GM21526 (cell line): ENCODE measurements around the gene MYO15B.
"Not testable (repeated sequence)": the region's sequence is repeated elsewhere in the genome, so short reads cannot be mapped to it uniquely, and the experiment has no call there.

Experiments
- ATAC-seq: cut with Tn5 transposase; IDR thresholded peaks from one replicate; pipeline ENCODE4 v1.9.1; 2021; ENCODE audit warnings: moderate library complexity; ENCODE audit not compliant: unreplicated experiment, low FRiP score

The MYO15B gene

DNA sequence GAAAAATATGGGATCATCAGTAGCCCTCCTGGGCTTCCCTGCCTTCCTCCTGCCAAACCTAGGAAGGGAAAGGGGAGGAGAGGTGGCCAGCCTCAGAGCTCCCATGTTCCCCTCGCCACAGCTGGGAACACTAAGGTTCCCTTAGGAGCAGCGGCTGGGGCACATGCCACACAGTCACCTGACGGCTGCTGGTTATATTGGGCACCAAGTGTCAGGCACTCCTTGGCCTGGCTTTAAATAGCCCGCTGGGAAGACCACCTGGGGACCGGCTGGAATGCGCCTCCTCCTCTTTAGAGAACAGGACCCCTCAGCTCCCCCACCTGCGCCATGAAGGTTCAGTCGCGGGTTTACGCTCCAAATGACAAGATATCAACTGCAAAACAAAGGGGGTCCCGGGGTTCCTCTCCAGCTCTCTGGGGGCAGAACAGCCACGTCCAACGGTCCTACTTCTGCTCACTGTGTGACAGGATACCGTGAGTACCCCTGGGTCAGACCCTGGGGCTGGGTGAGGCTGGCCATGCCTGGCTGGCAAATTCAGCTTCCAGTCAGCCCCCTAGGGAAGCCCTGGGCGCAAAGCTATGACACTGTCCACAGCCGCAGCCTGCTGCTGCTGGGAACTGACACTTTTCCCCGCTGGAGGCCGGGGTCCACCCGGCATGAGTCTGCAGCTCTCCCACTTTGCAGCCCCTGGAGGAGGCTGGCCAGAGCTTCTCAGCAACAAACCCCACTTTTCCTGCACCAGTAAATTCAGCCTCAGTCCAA lies 49.0 kb downstream of the MYO15B start:
- ATAC-seq = no peak

DNA sequence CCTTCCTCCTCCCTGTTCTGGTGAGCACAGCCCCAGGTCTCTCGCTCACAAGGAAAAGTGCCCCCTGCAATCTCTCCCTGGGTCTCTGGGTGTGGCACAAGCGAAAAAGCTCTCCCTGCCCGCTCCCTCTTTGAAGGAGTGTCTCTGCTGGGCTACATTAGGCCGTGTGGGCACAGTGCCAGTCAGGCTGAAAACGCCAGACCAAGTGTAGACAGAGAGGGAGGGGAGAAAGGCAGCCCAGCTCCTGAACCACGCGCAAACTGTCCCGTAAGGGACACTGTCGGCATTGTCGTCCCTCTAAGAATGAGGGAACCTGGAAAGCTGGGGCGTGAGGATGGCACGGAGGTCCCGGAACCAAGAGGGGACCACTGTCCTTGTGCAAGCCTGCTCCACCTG lies 49.5 kb downstream of the MYO15B start:
- ATAC-seq = no peak

DNA sequence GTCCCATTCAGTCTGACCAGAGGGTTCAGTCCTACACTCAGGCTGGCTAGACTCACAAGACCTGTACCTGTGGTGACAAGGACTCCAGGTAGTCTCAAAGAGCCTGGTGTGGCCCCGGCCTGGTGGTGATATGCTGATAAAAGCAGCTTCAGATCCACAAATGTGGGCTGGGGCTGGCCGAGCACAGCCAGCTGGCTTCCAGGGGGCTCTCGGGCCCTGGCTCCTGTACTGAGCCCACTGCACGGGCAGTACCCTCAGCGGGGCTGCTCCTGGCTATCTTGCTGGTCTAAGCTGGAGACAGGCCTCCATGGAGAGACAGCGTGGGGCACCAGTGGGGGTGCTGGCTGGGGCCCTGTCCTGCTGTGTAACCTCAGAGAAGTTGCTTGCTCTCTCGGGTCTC lies 50.0 kb downstream of the MYO15B start:
- no peak for ATAC-seq

DNA sequence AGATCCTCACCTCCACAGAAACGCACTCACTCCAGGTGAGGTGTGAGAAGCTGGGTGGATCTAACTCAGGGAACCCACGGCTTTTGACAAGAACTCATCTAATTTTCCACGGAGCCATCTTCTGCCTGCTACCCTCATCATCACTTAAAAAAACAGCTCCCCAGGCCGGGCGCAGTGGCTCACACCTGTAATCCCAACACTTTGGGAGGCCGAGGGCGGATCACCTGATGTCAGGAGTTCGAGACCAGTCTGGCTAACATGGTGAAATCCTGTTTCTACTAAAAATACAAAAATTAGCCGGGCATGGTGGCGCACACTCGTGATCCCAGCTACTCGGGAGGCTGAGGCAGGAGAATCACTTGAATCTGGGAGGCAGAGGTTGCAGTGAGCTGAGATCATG lies 50.4 kb downstream of the MYO15B start:
- ATAC-seq = not testable (repeated sequence)

DNA sequence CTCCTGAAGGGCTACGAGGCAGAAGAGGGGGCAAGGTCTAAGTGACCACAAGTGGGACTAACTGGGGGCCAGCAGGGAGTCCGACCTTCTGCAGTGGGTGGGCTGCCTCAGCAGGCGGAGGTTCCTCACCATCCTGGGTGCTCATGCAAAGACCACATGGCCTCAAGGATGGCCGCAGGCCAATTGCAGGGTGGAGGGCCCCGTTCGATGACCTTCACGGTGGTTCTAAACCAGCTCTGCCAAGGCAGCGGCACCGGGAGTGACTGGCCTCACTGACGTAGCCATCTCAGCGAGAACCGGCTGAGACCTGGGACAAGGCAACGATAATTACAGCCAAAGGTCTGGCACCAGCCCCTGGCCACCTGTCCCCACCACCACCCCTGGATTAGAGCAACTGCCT lies 51.3 kb downstream of the MYO15B start:
- ATAC-seq = no peak

DNA sequence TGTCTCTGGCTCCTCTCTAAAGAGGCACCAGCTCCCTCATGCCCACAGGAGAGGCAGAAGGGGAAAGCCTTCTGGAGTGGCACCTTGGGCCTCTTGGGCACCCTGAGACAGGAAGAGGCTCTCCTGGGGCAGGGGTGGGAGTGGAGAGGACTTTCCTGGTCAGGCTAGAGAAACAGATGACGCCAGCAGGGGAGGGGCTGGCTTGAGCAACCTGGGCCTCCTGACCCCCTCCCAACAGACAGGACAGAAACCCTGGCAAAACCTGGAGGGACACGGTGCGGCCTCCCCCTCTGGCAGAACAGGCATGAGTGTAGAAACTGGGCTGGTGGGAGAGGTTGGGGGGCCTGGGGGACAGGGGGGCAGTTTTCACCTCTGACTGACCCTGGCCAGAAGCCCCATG lies 51.7 kb downstream of the MYO15B start:
- ATAC-seq = no peak

DNA sequence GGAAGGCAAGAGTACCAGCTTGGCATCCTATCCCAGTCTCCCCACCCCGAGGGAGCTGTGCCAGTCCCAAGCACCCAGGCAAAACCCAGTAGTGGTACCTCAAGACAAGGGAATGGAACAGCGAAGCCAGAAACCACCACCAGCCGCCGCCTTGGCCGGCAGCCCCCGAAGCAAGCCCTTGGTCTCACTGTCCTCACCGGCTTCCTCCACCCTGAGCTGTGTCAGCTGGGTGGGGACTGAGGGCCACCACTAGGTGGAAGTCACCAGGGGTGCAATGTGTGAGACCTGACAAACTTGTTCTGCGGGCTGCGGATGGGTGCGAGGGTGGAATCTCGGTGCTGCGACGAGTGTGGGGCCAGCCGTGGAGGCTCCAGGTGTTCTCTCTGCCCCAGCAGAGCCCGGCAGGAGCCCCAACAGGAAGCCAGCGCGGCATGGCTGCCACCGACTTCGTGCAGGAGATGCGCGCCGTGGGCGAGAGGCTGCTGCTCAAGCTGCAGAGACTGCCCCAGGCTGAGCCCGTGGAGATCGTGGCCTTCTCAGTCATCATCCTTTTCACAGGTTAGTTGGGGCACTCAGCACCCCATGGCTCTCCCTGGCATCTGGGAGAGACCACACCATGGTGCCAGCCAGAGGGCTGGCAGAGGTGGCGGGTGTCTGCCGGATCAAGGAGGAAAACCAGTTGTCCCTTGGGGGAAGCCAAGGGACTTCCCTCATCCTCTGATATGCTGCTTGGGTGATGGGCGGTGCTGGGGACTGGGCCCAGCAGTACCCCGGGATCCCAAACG lies 52.4 kb downstream of the MYO15B start:
- no peak for ATAC-seq

DNA sequence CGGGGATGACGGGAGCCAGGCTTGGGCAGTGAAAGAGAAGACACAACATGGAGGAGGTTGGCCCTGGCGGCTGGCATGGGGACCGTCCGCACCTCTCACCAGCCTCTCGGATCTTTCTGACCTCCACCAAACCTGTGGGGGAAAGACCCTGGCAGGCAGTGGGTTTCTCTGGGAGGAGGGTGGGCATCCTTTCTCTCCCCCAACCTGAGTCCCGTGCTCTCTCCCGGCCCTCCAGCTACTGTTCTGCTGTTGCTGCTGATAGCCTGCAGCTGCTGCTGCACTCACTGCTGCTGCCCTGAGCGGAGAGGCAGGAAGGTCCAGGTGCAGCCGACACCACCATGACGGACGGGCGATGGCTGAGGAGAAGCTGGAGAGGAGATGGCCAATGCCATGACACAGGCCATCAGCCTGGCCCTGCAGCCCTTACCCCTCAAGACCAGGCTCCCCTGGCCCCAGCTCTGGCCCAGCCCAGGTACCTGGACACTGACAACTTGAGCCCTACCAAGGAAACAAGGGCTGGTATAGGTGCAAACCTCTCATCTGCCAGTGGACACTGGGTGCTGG lies 53.0 kb downstream of the MYO15B start:
- ATAC-seq = no peak

DNA sequence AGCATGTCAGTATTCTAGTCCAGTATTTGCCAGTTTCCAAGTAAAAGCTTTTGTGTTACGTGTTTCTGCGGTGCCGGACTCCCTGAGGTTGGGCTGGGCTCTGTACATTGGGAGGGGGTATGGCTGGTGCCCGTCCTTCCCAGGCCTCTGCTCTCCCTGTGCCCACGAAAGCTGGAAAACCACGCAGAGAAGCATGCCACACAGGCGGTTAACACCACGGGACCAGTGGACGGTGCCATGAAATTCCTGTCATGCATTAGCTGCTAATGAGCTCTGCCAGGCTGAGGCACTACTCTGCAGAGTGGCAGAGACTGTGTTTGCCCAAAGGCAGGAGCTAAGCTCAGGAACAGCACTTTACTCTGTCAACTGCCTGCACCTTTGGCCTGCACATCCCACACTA lies 53.7 kb downstream of the MYO15B start:
- no peak for ATAC-seq

DNA sequence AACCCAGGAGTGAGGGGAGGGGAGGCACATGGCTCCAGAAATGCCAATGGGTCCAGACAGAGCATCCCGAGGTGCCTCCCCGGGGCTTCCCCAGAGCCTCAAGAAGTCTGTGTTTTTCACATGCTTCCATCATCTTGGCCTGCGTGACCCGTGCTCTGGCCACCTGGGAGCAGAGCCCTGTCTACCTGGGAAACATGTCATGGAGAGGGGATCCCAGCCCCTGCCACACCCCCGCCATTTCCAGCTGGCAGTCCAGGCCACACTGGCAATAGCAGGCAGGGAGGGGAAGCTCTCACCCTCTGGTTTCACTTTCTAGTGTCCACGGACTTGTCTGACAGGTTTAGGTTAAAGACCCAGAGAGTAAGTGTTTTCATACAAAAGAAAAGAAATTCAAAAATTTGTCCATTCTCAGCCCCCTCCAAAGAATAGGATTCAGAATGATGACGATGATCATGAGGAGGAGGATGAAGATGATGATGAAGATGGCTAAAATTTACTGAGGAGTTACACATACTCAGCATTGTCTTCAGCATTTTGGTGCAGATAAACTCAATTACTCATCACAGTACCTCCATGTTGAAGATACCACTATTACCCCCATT lies 54.7 kb downstream of the MYO15B start:
- ATAC-seq = no peak

DNA sequence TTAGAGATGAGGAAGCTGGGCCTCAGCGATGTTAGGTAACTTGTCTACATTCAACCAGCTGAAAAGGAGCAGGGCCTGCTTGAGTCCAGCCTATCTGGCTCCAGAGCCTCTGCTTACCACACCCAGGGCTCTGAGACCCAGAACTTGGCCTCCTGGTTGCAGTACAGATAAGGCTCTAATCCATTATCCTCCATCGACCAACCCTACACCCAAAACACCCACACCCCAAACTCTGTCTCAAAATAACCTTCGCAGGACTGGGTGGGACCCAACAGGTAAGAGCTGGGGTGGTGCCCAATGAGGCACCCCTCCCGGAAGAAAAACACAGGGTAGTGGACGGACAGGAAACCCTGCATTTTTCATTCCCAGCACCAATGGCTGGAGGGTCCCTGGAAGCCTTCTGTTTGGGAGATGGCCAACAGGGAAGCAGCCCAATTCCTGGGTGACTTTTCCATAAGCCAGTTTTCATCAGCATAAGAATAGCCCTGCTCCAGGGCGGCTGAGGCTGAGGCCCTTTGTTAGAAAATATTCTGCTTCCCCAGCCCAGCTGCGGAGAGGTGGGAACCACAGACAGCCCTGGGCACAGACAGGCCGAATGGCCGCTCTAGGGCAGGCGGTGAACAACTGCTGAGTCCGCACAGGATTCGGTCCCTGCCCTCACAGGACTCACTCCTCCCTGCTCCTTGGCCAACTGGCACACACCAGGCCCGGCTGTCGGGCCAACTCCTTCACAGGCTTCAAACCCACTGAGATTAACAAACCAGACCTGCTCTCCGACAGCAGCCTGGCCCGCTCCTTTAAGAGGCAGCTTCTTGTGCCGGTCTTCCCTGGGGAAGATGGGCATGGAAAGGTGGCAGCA lies 55.4 kb downstream of the MYO15B start:
- ATAC-seq = no peak

DNA sequence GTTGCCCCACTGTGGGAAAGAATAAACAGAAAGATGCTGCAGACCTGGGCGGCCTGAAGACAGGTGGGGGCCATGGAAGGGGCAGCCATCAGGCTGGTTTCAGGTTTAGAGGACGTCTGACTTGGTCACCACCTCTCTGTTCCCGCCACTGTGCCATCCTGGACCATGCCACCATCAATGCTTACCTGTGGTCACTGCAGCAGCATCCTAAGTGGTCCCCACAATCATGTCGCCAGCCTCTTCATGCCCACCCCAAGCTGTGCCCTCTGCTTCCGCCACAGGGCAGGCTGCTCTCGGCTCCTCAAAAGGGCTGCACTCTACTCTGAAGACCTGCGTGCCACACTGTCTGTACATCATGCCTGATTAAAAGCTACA lies 56.0 kb downstream of the MYO15B start:
- no peak for ATAC-seq

DNA sequence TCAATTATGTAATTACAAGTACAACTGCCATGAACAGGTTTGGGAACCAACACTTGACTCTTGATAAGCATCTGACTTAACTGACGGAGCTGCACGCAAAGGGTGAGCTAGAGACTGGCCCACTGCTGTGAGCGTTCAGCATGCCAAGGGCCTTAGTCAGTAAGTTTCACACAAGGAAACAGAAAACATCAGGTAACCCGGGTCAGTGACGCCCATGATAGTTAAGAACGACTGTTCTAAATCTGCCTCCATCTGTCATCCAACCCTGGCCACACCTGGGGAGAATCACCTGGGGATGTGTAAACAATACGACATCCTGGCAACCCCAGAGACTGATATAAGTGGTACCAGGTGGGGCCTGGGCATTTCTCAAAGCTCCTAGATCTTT lies 57.9 kb downstream of the MYO15B start:
- no peak for ATAC-seq

DNA sequence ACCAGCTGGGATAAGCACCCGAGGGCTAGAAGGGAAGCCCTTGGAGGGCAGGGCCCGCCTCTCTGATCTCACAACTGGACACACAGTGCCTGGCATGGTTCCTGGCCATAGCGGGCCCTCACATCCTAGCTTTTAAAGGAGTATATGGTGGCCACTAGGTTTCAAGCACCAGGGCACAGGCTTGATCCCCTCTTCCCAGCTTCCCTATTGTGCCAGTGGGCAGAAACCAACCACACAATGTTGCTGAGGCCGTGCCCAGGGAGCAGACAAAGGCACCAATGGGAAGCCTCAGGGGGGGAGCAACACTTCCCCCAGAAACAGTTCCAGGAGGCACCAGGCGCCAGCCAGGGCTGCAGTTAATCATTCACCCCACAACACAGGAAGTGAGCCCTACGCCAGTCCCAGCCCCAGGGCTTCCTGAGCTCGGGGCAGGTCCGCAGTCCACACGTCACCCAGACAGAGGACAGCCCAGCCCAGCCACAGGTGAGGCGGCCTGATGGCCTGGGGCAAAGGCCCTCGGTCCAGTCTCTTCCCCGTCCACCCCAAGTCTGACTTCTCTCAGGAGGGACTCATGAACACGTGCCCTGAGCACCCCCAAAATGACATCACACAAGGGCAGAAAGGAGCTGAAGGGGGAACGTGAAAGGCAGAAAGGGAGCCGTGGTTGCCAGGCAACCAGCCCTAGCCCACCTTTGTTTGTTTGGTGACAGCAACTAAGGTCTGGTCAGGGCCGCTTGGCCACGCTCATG lies 58.5 kb downstream of the MYO15B start:
- ATAC-seq = no peak

DNA sequence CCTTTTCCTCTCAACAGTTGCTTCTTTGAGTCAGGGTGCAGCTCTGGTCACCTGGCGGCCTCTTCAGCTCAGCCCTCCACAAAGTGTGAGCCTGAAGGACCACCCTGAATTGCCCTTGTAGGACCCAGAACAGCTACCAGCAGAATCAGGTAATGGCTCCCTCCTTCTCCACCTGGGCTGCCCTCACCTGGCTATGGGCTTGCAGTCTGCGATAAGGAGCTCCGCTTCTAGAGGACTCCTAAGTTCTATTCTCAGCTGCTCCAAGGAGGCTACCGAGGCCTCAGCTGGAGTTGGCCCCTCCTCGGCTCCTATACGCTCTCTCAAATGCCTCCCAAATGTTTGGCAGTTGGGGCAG lies 59.0 kb downstream of the MYO15B start:
- ATAC-seq = no peak

DNA sequence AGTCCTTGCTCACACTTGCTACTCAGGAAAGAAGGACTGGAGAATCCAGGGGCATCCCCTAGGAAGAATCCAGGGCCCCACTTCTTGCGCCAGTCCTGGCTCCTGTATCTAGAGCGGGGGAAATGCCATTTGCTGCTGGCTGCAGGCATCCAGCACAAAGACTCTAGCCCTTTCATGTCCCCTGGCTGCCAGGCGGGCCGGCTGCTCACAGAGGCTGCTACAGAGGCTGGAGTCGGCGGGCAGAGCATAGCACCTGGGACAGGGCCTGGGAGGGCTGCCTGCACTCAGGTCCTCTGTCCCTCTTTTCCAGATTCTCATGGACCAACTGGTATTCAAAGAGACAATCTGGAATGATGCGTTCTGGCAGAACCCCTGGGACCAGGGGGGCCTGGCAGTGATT lies 59.5 kb downstream of the MYO15B start:
- no peak for ATAC-seq

DNA sequence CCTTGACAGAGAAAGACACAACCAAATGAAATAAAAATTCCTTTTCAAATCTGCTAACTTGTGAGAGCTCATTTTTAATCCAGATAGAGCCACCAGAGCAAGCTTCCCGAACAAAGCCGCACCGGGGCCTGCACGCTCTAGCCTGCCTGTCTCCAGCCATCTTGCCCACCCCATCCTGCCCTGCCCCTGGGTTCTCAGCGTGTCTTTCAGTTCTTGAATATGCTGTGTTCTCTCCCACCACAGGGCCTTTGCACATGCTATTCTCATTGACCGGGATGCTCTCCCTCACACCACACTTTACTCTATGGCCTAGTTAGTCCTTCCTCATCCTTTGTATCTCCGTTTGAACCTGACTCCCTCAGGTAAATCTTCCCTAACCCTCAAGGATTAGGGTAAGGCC lies 60.3 kb downstream of the MYO15B start:
- ATAC-seq = no peak

DNA sequence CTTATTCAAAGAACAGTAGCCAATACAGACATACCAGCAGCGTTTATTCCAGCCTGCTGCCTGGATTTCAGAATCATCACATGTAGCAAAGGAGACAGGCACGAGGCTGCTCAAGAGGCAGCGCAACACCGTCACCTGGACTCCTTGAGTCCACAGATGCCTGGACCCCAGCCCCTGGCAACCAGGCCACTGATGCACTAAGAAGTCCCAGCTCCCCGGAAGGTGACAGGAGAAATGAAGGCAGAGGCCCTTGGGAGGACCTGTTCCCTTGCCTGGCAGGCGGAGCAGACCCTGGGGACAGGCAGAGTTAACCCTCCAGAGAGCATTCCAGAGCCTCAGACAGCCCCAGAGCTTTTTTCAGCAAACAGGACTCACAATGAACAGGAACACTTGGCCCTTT lies 62.1 kb downstream of the MYO15B start:
- no peak for ATAC-seq

DNA sequence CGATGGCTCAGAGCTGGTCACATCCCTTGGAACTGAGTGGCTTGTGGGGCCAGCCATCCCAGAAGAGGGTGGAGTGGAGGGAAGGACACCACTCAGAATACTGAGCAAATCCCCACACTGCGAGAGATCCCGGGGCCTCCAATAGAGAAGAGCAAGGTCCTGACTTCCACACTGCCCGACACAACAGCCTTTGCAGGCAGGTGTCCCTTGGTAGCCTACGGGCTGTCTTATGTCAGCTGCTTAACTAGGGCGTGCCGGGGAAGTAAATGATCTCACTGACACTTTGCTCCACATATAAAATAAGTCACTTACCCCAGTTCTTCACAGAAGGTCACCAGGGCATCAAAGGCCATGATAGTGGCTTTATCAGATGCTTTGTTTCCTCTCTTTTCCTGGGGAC lies 63.3 kb downstream of the MYO15B start:
- ATAC-seq = no peak

DNA sequence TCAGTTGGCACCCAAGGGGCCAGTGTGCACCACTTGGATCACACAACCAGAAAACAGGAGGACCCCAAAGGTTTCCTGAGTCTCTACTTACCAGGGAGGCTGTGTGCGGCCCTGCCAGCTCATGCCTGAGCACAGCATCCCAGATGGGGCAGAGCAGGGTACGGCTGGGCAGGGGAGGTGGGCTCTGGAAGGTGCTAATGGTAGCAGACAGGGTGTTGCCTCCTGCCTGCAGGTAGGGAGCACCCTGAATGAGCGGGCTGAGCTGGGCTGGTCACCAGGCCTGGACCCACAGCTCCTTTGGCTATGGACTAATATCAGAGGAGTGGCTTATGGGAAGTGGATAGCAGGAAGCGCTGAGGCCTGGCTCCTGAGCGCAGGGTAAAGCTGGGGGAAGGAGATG lies 64.7 kb downstream of the MYO15B start:
- ATAC-seq = no peak
